ENCODE results near the gene PPIF. TPM values are rescaled to one million over a fixed set of nuclear protein-coding genes. Genes with fewer than 3 reads are reported as not detected.

Gene PPIF
- total and polyA plus RNA-seq, 2 of the 4 experiments (the other 2 are of a cell fraction) = 29.2 to 130 TPM

DNA sequence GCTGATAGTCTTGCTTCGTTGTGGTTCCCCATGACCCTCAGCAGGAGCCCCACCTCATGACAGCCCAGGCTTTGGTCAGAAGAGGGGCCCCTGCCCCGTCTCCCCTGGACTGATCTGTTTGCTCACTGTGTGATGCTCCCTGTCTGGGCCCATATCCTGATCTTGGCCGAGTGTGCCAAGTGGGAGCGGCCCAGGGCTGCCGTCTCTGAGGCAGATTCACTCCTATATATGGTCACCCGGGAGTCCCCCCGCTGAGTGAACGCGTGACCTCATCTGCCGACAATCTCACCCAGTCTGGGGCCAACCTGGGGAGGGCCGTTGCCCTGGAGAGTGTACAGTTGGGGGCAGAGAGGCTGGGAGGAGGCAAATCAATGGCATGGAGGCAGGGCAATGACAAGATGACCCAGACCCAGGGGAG, 34.5 kb downstream of the PPIF start:
- H2AK5ac ChIP-seq (ENCODE audit: low read depth, low read length) = peak overlapping the region; percentile 96
- H4K91ac ChIP-seq (ENCODE audit: insufficient read depth, low read depth, low read length) = peak overlapping the region; percentile 95
- peaks cover 25% of the 10 kb centered on the region; the same call in 1 of the 2 replicates for H3K9me1 ChIP-seq (ENCODE audit: insufficient read depth, low read length)
- H3K56ac ChIP-seq (ENCODE audit: extremely low read depth, insufficient read depth, low read length) = peak overlapping the region; percentile 44
- WGBS, 2 experiments (ENCODE audit: extremely low coverage in 2 of 2, insufficient read length in 1 of 2) = 40% methylated on average over 2 of the region's 11 CpGs; no CpG with 5 or more reads in 1 of the 2 experiments
- dilution Hi-C loops (cut with HindIII; ENCODE audit: low sequenced_read_pairs, unreplicated experiment) (no loop called here), in situ Hi-C loops (cut with MboI; ENCODE audit: low sequenced_read_pairs) (loop anchor here (25.0 kb wide), 1 partner anchor 105 kb away; no protein-coding TSS in a partner anchor), intact Hi-C loops (cut with micrococcal nuclease) (no loop called here)
- H3K18ac ChIP-seq (ENCODE audit: low read depth, low read length) = peak overlapping the region; percentile 70
- peak overlapping the region; percentile 29 for H3K9ac ChIP-seq (ENCODE audit: low read depth, low read length)
- no TSS peak for BruUV-seq (replicated peaks)
- peak; percentile 93 for ATAC-seq (ENCODE audit: low read depth)
- H4K8ac ChIP-seq (ENCODE audit: low read depth in 2 of 2, low read length in 2 of 2) = peak overlapping the region; percentile 78 to 94
- peak overlapping the region; percentile 94 for H3K23ac ChIP-seq (ENCODE audit: low read depth, low read length)
- peaks cover 27% of the 10 kb centered on the region for H3K4me1 ChIP-seq (ENCODE audit: control insufficient read depth, insufficient read depth, low read length)
- ChIA-PET POLR2A (ENCODE audit: unreplicated experiment) (no interaction called here), CTCF (interaction anchor here (1.2 kb wide), 1 partner anchor 86 kb away, joined by 4 read pairs; no protein-coding TSS in a partner anchor)
- peaks cover 24% of the 10 kb centered on the region; the same call in 1 of the 2 replicates for H3K36me3 ChIP-seq (ENCODE audit: control insufficient read depth, insufficient read depth, low read length)
- no peaks in the 10 kb centered on the region for H3K9me3 ChIP-seq (ENCODE audit: control insufficient read depth, insufficient read depth, low read length)
- H2BK120ac ChIP-seq (ENCODE audit: low read depth, low read length) = peak overlapping the region; percentile 94
- H2BK15ac ChIP-seq (ENCODE audit: low read depth, low read length) = peak overlapping the region; percentile 79; the same call in 1 of the 3 replicates
- peak overlapping the region; percentile 90 for H2BK20ac ChIP-seq (ENCODE audit: low read depth, low read length)
- H3K27me3 ChIP-seq (ENCODE audit: control insufficient read depth, insufficient read depth, low read length) = no peaks in the 10 kb centered on the region
- H3K4me3 ChIP-seq (ENCODE audit: insufficient read depth, low read depth, low read length) = no peak overlapping the region
- H3K79me1 ChIP-seq (ENCODE audit: low read depth in 1 of 2, low read length in 2 of 2) = peaks cover 3 to 18% of the 10 kb centered on the region in 2 experiments; a peak in 1 of 4 replicates
- peak overlapping the region; percentile 94 for H2AK9ac ChIP-seq (replicated peaks; ENCODE audit: low read depth, low read length, poor library complexity)
- TF ChIP-seq USF2 (IDR thresholded peaks at IDR 0.05; ENCODE audit: low read depth, low read length) (no peak; the same call in 1 of the 2 replicates), RFX5 (IDR thresholded peaks at IDR 0.05; ENCODE audit: low read depth, low read length) (no peak), NFE2L2 (IDR thresholded peaks at IDR 0.05; ENCODE audit: low read depth, low read length) (no peak), CEBPB (IDR thresholded peaks at IDR 0.05; ENCODE audit: low read depth, low read length) (no peak; the same call in 1 of the 2 replicates), MAZ (IDR thresholded peaks at IDR 0.05; ENCODE audit: borderline replicate concordance, low read depth, low read length) (peak; percentile 92), POLR2A (IDR thresholded peaks at IDR 0.05; ENCODE audit: low read depth, low read length) (no peak), SMC3 (IDR thresholded peaks at IDR 0.05; ENCODE audit: low read depth, low read length) (no peak), BHLHE40 (IDR thresholded peaks at IDR 0.05; ENCODE audit: low read depth, low read length) (peak; percentile 45), RAD21 (IDR thresholded peaks at IDR 0.05; ENCODE audit: low read length) (no peak), RCOR1 (IDR thresholded peaks at IDR 0.05; ENCODE audit: insufficient replicate concordance, low read length) (no peak), ELK1 (IDR thresholded peaks at IDR 0.05; ENCODE audit: borderline replicate concordance, low read depth, low read length) (peak; percentile 72; the same call in 1 of the 2 replicates), CHD1 (IDR thresholded peaks at IDR 0.05; ENCODE audit: low read depth, low read length) (no peak), MAFK (IDR thresholded peaks at IDR 0.05; ENCODE audit: low read depth, low read length) (no peak)
- TF ChIP-seq, protein P1, sequence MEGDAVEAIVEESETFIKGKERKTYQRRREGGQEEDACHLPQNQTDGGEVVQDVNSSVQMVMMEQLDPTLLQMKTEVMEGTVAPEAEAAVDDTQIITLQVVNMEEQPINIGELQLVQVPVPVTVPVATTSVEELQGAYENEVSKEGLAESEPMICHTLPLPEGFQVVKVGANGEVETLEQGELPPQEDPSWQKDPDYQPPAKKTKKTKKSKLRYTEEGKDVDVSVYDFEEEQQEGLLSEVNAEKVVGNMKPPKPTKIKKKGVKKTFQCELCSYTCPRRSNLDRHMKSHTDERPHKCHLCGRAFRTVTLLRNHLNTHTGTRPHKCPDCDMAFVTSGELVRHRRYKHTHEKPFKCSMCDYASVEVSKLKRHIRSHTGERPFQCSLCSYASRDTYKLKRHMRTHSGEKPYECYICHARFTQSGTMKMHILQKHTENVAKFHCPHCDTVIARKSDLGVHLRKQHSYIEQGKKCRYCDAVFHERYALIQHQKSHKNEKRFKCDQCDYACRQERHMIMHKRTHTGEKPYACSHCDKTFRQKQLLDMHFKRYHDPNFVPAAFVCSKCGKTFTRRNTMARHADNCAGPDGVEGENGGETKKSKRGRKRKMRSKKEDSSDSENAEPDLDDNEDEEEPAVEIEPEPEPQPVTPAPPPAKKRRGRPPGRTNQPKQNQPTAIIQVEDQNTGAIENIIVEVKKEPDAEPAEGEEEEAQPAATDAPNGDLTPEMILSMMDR (conservative IDR thresholded peaks at IDR 0.05; ENCODE audit: low read depth, low read length) = no peak
- peak overlapping the region; percentile 96 for H3K4ac ChIP-seq (ENCODE audit: low read depth, low read length)
- peak overlapping the region; percentile 58 for H4K5ac ChIP-seq (ENCODE audit: low read depth, low read length)
- peak; percentile 84 for DNase-seq
- peak overlapping the region; percentile 80 for H2AFZ ChIP-seq (replicated peaks; ENCODE audit: low read length, poor library complexity)
- no peaks in the 10 kb centered on the region for H4K20me1 ChIP-seq (ENCODE audit: insufficient read depth, low read length)
- peak overlapping the region; percentile 79 for H3K27ac ChIP-seq (ENCODE audit: insufficient read depth, low read length)
- H2BK5ac ChIP-seq (ENCODE audit: low read depth, low read length, poor library complexity, severe bottlenecking) = peak overlapping the region; percentile 73
- H3K4me2 ChIP-seq (ENCODE audit: low read depth, low read length) = 0 out of 2 replicates have a peak overlapping the region, but pooled peaks have one; percentile 10
- peak overlapping the region; percentile 95 for H3K14ac ChIP-seq (replicated peaks; ENCODE audit: low read depth, low read length)
